Stimulated activated CD8-positive, alpha-beta memory T cell treated with anti-CD3 and anti-CD28 coated beads, Interleukin-12 subunit alpha, Interleukin-12 subunit beta, amount 100 ng/mL, for 4 hours (primary cell): Measurements from ENCODE around the gene SMG6.

ENCODE experiments used
- DNase-seq: peaks from one replicate; pipeline ENCODE4 v3.0.0-alpha.2; 2020; ENCODE audit warnings: low read depth

SMG6 gene

GRCh38 chr17:2235265-2235664, 68.3 kb downstream of the SMG6 start:
- DNase-seq: no peak

DNA sequence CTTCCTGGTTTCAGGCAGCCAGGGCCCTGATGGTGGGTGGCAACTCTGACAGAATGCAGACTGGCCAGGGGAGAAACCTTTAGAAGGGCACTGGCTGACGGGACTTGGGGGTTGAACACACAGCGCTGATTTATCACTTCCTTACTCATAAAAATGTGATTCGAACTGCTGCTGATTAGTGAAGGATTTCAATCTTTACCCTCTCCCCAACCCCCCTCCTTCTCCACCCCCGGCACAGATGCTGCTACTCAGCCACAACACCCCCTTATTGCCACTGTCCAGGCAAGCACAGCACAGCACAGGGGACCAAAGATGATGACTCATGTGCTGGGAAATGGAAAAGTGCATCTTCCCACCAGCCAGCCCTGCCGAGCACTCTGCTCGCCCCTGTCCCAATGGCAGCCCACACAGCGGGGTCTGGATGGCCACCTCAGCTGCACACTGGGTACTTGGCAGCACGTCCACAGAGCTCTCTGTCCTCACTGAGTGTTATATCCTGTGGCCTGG, 70.1 kb downstream of the SMG6 start:
- DNase-seq: no peak

- no peak for DNase-seq
Observed at GRCh38 chr17:2232244-2232638, 71.3 kb downstream of the SMG6 start.

DNA sequence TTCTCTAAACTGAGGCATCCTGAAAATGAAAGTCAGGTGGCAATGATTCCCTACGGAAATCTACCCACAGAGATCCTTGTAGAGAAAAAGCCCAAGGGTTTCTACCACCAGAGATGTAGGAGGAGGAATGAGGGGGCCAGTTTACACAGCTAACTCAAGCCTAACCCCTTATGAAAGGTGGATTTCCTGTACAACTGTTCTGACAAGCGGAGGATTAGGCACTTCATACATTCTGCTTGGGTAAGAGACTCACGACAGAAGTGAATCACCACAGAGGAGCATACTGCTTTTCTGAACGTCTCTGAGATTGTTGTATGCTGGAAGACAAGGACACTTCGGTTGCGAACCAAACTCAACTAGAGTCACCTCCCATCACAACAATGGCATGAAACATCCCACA, 72.7 kb downstream of the SMG6 start:
- no peak for DNase-seq

DNA sequence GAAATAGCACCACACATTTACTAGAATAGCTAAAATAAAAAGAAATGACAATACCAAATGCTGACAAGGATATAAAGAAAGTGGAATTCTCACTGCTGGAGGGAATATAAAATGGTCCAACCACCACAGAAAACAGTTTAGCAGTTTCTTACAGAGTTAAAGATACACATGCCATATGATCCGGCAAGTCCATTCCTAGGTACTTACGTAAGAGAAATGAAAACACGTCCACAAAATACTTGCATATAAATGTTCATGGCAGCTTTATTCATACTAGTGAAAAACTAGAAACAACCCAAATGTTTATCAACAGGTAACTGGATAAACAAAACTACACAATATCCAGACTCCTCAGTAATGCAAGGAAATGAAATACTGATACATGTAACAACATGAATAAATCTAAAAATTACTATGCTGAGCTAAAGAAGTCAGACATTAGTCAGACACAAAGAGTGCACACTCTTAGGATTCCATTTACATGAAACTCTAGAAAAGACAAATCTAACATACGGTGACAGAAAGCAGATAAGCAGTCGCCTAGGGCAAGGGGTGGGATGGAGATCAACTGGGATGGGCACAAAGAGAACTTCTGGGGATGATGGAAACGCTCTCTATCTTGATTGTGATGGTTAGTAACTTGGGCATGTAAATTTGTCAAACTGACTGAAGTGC, 76.4 kb downstream of the SMG6 start:
- DNase-seq: no peak

DNA sequence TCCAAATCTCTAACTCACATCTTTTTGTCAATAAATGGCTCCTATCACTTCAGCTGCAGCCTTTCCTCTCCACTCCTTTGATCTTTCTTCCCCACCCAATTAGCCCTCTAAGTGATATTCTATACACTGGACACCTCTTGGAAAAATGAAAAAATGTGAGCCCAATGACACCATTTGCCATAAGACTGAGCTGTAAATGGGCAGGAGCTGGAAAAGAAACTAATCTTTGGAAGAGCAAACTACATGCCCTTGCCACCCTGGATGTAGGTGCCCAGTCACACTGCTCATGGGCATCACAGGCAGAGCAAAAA, 80.0 kb downstream of the SMG6 start:
- DNase-seq: no peak

GRCh38 chr17:2222901-2223616, 80.5 kb downstream of the SMG6 start:
- DNase-seq: peak; percentile 54

DNA sequence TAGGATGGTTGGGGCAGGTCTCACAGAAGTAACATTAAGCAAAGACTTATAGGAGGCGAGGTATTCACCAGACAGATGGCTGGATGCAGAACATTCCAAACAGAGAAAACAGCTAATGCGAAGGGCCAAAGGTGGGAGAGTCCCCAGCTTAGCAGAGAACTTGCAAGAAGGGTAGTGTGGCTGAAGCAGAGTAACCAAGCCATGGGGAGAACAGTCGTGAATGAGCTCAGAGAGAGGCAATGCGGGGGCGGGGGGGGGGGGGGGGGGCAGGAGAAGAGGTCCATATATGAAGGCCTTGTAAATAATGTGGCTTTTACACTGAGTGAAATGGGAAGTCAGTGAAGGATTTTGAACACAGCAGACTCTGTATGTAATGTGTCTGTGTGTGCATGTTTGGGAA, 81.3 kb downstream of the SMG6 start:
- DNase-seq: no peak

DNA sequence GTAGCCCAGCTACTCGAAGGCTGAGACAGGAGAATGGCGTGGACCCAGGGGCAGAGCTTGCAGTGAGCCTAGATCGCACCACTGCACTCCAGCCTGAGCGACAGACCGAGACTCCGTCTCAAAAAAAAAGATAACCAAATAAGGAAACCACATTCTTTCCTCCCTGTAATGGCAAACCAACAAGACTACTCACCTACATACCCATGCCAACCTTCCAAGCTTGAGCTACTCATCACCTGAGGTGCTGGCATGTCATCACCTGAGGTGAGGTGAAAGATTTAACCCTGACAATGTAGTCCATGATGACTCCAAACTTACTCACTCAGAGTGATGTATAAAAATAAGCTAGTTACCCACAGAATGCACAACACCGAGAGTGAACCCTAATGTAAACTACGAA, 85.2 kb downstream of the SMG6 start:
- DNase-seq: no peak

DNA sequence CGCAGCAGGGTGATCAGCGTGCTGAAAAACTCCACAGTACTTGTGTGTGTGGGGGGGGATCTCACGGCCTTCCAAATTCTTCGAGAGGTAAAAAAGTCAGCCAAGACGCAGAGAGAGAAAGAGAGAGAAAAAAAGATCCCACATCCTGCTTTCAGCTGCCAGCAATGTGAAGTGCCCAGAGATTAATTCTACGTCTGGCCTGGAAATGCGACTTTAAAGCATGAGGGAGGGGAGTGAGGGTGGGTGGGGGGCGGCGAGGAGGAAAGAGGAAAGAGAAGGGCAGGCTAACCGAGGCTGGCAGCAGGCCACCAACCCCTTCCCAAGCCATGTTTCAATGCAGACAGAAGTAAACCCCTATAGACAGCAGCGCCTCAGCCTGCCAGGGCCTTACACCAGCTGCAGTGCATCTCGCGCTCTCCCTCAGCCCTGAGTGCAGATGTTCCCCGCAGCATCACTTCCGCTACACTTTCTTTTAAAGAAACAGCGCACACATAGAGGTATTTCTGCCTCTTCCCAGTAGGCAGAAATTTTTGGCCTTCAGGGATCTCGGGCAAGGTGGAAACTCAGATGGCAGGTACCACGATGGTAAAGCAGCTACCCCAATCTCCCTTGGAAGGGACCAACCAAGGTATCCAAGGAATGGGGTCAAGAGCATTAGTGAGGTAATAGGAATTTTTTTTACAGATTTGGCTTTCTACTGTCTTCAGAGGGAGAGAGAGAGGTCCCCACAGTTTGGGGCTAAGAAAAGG, 87.8 kb downstream of the SMG6 start:
- peak; percentile 34 for DNase-seq

DNA sequence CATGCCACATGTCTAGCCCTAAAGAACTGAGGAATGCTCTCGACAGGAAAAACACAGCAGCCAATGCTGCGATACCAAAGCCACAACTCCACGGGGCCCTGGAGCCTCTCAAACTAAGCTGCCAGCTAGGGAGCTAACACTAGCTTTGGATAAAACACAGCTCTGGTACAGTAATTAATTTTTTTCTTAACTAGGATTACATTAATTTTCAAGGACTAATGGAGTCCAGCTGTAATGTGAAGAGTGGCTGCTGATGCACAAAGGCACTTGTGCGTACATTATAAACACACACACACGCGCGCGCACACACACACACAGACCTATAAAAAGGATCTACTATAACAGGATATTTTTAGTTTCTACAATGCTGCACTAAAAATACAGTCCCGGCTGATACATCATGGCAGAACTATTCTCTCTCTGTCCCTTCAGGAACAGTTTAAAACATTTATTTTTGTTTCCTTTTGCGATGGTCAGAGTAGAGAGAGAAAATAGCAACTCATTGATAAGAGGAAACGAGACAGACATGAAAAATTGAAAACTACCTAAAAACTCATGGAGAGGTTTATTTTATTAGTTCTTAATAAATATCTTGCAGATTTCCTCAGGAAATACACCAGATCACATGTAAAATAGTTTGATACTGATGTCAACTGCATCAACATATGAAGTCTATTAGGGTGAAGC, 88.5 kb downstream of the SMG6 start:
- no peak for DNase-seq

GRCh38 chr17:2214047-2214928, 89.3 kb downstream of the SMG6 start:
- no peak for DNase-seq

GRCh38 chr17:2213291-2213960, 90.2 kb downstream of the SMG6 start:
- no peak for DNase-seq

- DNase-seq: no peak
Observed at GRCh38 chr17:2212400-2212981, 91.1 kb downstream of the SMG6 start.

DNA sequence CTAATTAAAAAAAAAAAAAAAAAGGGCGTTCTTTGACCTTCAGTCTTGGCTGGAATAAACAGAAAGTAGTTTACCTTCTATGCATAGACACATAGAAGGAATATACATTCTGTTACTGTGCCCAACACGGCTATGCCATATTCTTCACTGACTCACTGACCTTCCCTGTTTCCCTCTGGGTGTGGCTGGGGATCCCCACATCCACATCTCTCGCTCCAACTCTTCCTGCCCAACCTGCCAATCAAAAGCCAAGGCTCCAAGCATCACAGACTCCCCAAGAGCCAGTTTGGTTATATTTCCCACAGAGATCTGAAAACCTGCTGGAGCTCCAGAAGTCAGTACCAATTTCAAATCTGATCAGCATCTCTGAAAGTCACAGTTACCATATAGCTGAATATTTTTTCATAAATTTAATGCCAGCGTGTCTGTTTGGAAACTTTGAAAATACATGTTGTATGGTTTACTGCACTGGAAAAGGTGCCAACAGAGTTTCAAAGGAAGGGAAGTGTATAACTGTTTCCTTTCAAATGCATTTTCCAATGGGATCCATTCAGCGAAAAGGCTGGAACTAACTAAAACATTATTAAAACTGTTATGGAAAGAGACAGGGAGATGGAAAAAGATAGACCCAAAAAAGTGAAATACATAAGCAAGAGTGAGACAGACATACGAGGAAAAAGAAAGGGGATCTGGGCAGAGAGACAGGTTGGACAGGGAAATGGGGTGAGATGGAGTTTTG, 91.8 kb downstream of the SMG6 start:
- no peak for DNase-seq

- DNase-seq: no peak
Observed at GRCh38 chr17:2210726-2211125, 92.9 kb downstream of the SMG6 start.

DNA sequence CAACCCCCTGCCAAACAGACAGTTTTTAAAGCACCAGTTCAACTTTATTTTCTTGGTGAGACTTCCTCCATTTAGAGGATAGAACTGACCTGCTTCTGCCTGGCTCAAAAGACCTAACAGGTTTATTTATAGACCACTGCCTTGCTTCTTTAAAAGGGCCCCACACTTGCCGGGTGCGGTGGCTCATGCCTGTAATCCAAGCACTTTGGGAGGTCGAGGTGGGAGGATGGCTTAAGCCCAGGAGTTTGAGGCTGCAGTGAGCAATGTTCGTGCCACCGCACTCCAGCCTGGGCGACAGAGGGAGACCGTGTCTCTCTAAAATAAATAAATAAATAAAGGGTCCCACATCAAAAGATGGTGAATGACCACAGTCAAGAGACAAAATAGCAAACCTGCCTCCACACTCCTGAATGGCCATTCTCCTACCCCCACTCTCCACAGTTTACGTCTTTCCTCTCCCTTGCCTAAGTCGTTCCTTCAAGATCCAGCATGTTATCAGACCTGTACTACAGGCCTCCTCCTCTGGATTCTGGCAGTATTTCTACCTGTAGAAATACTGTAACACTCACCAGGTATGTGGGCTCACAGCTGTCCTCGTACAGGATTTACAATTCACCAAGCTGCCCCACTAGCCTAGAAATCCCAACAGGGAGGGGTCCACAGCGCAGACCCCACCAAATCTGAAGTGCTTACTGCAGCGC, 95.6 kb downstream of the SMG6 start:
- DNase-seq: no peak

DNA sequence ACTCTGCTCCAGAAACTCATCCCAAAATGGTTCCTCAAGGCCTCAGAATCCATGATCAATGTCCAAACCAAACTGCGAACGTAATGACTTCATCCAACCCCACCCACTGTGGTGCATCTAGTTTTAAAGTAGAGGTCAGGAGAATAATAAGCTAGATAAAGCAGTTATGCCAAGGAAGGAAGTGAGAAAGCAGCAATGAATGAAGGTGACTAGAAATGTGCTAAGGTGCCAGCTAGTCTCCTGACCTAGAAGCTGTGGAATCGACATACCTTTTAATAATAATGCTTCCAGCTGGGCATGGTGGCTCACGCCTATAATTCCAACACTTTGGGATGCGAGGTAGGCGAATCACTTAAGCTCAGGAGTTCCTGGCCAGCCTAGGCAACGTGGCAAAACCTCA, 99.2 kb downstream of the SMG6 start:
- no peak for DNase-seq

DNA sequence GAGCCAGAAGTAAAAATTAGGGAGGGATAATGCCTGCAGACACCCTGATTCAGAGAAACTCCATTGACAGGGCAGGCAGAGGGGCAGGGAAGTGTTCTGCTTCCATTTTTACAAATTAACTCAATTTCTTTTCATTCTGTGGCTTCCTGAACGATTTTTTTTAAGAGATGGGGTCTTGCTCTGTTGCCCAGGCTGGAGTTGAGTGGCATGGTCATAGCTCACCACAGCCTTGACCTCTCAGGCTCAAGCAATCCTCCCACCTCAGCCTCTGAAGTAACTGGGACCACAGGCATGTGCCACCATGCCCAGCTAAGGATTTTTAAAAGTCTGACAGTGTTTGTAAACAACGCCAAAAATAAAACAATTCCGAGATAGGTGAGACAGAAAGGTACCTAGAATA, 99.8 kb downstream of the SMG6 start:
- DNase-seq: no peak
